GM12878 (cell line): ENCODE data around the gene UVRAG. TPM values are rescaled to one million over a fixed set of nuclear protein-coding genes. Genes with fewer than 3 reads are reported as not detected.

ENCODE experiments used
- ATAC-seq: fragments of 200-7000 bp; cut with Tn5 transposase; 3 replicates; pipeline ENCODE4 v1.9.1; 2020; ENCODE audit warnings: mild to moderate bottlenecking, moderate library complexity
- BruUV-seq: library from RNA; stranded (reverse); fragments of 400-500 nt; replicated peaks from 2 replicates; lab custom pipeline; 2021; lab: Mats Ljungman, UMichigan
- CTCF ChIA-PET: fragments of 300-600 bp; sonication (Branson Sonifier 250); formaldehyde crosslinking; extraction: SDS; loops from one replicate; lab custom pipeline; 2021; ENCODE audit warnings: inconsistent platforms; lab: Yijun Ruan, JAX
- POLR2A ChIA-PET: fragments of 350-600 bp; formaldehyde crosslinking; extraction: SDS; loops from one replicate; lab custom pipeline; 2021; ENCODE audit warnings: inconsistent platforms; lab: Charles Lee
- RAD21 ChIA-PET: fragments of 300-600 bp; sonication (Branson Sonifier 250); formaldehyde crosslinking; loops from one replicate; lab custom pipeline; 2023; ENCODE audit warnings: antibody characterized with exemption; ENCODE audit not compliant: unreplicated experiment; lab: Charles Lee
- SMC1A ChIA-PET: fragments of 300-600 bp; sonication (Branson Sonifier 250); formaldehyde crosslinking; loops from one replicate; lab custom pipeline; 2023; ENCODE audit not compliant: unreplicated experiment, uncharacterized antibody; lab: Charles Lee
- DNase-seq: peaks from one replicate; pipeline ENCODE4 v3.0.0-alpha.2; 2011; ENCODE audit warnings: low read depth, low spot score
- FAIRE-seq: peaks from 3 replicates; lab custom pipeline; 2011; peaks lifted over from hg19 to GRCh38; lab: Jason Lieb, UNC
- H2AFZ ChIP-seq: 2 replicates; pipeline ENCODE4 v1.6.0; 2011; ENCODE audit warnings: low read depth, low read length, control low read depth; ENCODE audit not compliant: control insufficient read depth
- H3K27ac ChIP-seq: 2 replicates; pipeline ENCODE4 v1.5.1; 2011; ENCODE audit warnings: control low read depth; ENCODE audit not compliant: control insufficient read depth, insufficient read depth
- H3K27me3 ChIP-seq, 2 experiments: replicated peaks in 1 of 2; 2 replicates each; pipeline versions ENCODE4 v1.6.0 to v1.6.1; 2011; ENCODE audit warnings: low read length in 1 of 2; ENCODE audit not compliant: control insufficient read depth in 2 of 2, insufficient read depth in 2 of 2
- H3K36me3 ChIP-seq, 2 experiments: 2 replicates each; pipeline ENCODE4 v1.5.1; 2011; ENCODE audit warnings: low read length in 1 of 2; ENCODE audit not compliant: control insufficient read depth in 2 of 2, insufficient read depth in 2 of 2
- H3K4me1 ChIP-seq: 2 replicates; pipeline ENCODE4 v1.6.1; 2011; ENCODE audit warnings: mild to moderate bottlenecking, low read length, moderate library complexity, mixed read lengths; ENCODE audit not compliant: control insufficient read depth, insufficient read depth
- H3K4me2 ChIP-seq: 2 replicates; pipeline ENCODE4 v1.6.0; 2011; ENCODE audit warnings: control low read depth; ENCODE audit not compliant: control insufficient read depth, insufficient read depth
- H3K4me3 ChIP-seq: fragments of 200-600 bp; sonication (generic); 2 replicates; pipeline ENCODE4 v1.5.1; 2016
- H3K79me2 ChIP-seq: 2 replicates; pipeline ENCODE4 v1.6.0; 2011; ENCODE audit warnings: low read length; ENCODE audit not compliant: control insufficient read depth, insufficient read depth
- H3K9ac ChIP-seq: 2 replicates; pipeline ENCODE4 v1.8.0; 2011; ENCODE audit warnings: low read length, control low read depth, mixed read lengths; ENCODE audit not compliant: control insufficient read depth, insufficient read depth
- H3K9me3 ChIP-seq: replicated peaks from 3 replicates; pipeline ENCODE4 v1.5.1; 2011; ENCODE audit warnings: mild to moderate bottlenecking, low read length; ENCODE audit not compliant: control insufficient read depth, insufficient read depth
- H4K20me1 ChIP-seq: 2 replicates; pipeline ENCODE4 v1.6.0; 2011; ENCODE audit not compliant: control insufficient read depth, insufficient read depth
- CHD4 ChIP-seq: fragments of 200-600 bp; sonication (generic); IDR thresholded peaks from 2 replicates; pipeline ENCODE4 v1.6.1; 2016; ENCODE audit warnings: mild to moderate bottlenecking
- CREM ChIP-seq: IDR thresholded peaks from 2 replicates; pipeline ENCODE4 v1.6.1; 2014; ENCODE audit warnings: antibody characterized with exemption, low read depth
- FOXM1 ChIP-seq: IDR thresholded peaks from 2 replicates; pipeline ENCODE4 v1.6.1; 2012; ENCODE audit warnings: low read depth, mild to moderate bottlenecking, inconsistent platforms, low read length, moderate library complexity
- JUNB ChIP-seq: IDR thresholded peaks from 2 replicates; pipeline ENCODE4 v1.6.1; 2016; ENCODE audit warnings: antibody characterized with exemption, mild to moderate bottlenecking
- MEF2A ChIP-seq: IDR thresholded peaks from 2 replicates; pipeline ENCODE4 v1.6.1; 2011; ENCODE audit warnings: low read depth, mild to moderate bottlenecking, low read length, moderate library complexity; ENCODE audit not compliant: insufficient read depth
- MEF2B ChIP-seq: fragments of 450-650 bp; IDR thresholded peaks from 2 replicates; pipeline ENCODE4 v1.6.1; 2018; ENCODE audit warnings: mild to moderate bottlenecking, moderate library complexity; ENCODE audit not compliant: partially characterized antibody, poor library complexity, severe bottlenecking
- PKNOX1 ChIP-seq: fragments of 450-650 bp; IDR thresholded peaks from 2 replicates; pipeline ENCODE4 v1.6.1; 2016; ENCODE audit warnings: mild to moderate bottlenecking
- POLR2A ChIP-seq: IDR thresholded peaks from 2 replicates; pipeline ENCODE4 v1.6.1; 2011; ENCODE audit warnings: low read depth, mild to moderate bottlenecking, low read length
- SIX5 ChIP-seq: IDR thresholded peaks from 2 replicates; pipeline ENCODE4 v1.6.1; 2011; ENCODE audit warnings: mild to moderate bottlenecking, low read depth, low read length, moderate library complexity; ENCODE audit not compliant: severe bottlenecking
- TCF7 ChIP-seq: IDR thresholded peaks from 2 replicates; pipeline ENCODE4 v1.6.1; 2014; ENCODE audit warnings: antibody characterized with exemption, borderline replicate concordance
- WGBS: methylation state at CpG from one replicate; pipeline ENCODE4 v1.1.6; 2016; ENCODE audit warnings: low lambda C conversion rate; ENCODE audit not compliant: insufficient replicate concordance, insufficient coverage; ENCODE audit errors: missing lambda C conversion rate; 5-methylcytosine and 5-hydroxymethylcytosine counted together
- in situ Hi-C: fragments of 300-500 bp; cut with MboI; formaldehyde crosslinking; loops from 9 replicates; pipeline ENCODE4 v1.14.3; 2018; ENCODE audit warnings: mixed read lengths
- intact Hi-C: fragments of 100-400 bp; cut with micrococcal nuclease; formaldehyde crosslinking; loops from one replicate; pipeline ENCODE4 v1.14.2; 2022; ENCODE audit not compliant: unreplicated experiment
- polyA plus RNA-seq, 11 experiments: library from polyadenylated mRNA; depleted of rRNA in 4 of 11; unstranded in 6 of 11; stranded (reverse) in 5 of 11; fragments of >200 nt; fragmentation: Nextera tagmentation in 4 of 11; fragmentation: Illumina TruSeq in 1 of 11; extraction: Ambion mirVana in 4 of 11; extraction: Trizol in 1 of 11; gene quantifications; 1 replicate in 1 of 11; 2 replicates in 10 of 11; pipeline versions ENCODE4 v1.2.1 to v1.2.3, GENCODE V29; 2011 to 2016; ENCODE audit warnings: inconsistent platforms in 2 of 11, missing spikeins in 2 of 11, low read depth in 1 of 11
- total RNA-seq, 4 experiments: library from RNA; depleted of rRNA in 3 of 4; stranded (reverse); fragments of >200 nt in 3 of 4; fragmentation: Illumina TruSeq in 1 of 4; extraction: Trizol in 1 of 4; gene quantifications; 2 replicates each; pipeline versions ENCODE4 v1.2.1 to v1.2.3, GENCODE V29; 2013 to 2021
- TF ChIP-seq, protein P1 (sequence below): IDR thresholded peaks from 2 replicates; pipeline ENCODE4 v1.6.1; 2011; ENCODE audit warnings: borderline replicate concordance, low read depth, mild to moderate bottlenecking, moderate library complexity, low read length; ENCODE audit not compliant: insufficient read depth, poor library complexity, severe bottlenecking

Gene UVRAG
- total and polyA plus RNA-seq, 10 of the 15 experiments (the other 5 are each of a cell fraction or from before 2014, with no cell fraction given): 7.0 to 43.4 (median 37.0) TPM

DNA sequence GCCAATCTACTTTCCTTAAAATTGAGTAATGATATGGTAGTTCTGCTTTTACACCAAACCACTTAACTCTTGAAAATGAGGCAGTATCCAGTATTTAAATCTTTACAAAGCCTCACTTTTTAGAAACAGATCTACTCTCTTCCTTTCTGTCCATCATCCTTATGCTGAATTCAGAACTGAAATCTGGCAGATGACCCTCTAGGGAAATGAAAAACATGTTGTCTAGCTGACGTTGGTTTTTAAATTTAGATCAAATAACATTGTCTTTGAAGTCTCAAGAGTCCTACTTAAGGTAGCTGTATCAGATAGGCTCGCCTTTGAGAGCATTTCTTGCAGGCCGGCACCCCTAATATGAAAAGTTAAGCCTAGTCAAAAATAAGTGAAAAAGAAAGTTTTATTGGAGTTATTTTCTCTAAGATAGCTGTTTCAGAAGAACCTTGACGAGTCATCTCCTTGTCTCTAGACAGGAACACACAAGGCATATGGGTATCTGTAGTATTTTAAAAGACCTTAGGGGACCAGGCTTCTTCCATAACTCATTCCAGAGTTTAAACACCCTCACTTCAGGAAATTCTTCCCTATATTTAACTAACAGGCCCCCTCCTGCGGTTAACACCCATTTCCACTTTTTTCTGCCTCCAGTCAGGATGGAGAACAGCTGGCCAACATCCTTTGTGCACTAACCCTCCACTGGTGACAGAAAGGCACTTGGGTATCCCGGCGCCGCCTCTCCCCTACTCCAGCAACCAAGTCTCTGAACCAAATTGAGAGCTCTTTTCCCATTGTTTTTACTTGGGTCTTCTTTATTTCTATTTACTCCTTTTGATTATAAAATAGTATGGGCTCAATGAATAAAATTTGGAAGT lies 310.1 kb downstream of the UVRAG start:
- H3K4me3 ChIP-seq: no peak overlapping the region
- H3K27me3 ChIP-seq: no peaks in the 10 kb centered on the region
- 67% methylated on average over 8 of the region's 8 CpGs for WGBS
- in situ Hi-C loops (no loop called here), intact Hi-C loops (no loop called here)
- H3K4me1 ChIP-seq: no peaks in the 10 kb centered on the region
- peak; percentile 30 for DNase-seq
- SMC1A ChIA-PET: interaction anchor here (0.8 to 2.5 kb wide), 8 partner anchors 8 to 229 kb away, joined by 3 to 11 read pairs (median 4); no protein-coding TSS in a partner anchor
- H3K9me3 ChIP-seq: no peaks in the 10 kb centered on the region
- H3K9ac ChIP-seq: no peak overlapping the region
- H4K20me1 ChIP-seq: no peaks in the 10 kb centered on the region
- TSS peak; percentile 5 for BruUV-seq
- TF ChIP-seq MEF2A (0 out of 2 replicates have a peak, but pooled peaks have one; percentile 31), POLR2A (no peak), MEF2B (peak; percentile 73), TCF7 (peak; percentile 57; the same call in 1 of the 2 replicates), JUNB (peak; percentile 25; the same call in 1 of the 2 replicates), CHD4 (no peak), CREM (no peak), FOXM1 (0 out of 2 replicates have a peak, but pooled peaks have one; percentile 23), PKNOX1 (peak; percentile 86), SIX5 (no peak)
- TF ChIP-seq, protein P1, sequence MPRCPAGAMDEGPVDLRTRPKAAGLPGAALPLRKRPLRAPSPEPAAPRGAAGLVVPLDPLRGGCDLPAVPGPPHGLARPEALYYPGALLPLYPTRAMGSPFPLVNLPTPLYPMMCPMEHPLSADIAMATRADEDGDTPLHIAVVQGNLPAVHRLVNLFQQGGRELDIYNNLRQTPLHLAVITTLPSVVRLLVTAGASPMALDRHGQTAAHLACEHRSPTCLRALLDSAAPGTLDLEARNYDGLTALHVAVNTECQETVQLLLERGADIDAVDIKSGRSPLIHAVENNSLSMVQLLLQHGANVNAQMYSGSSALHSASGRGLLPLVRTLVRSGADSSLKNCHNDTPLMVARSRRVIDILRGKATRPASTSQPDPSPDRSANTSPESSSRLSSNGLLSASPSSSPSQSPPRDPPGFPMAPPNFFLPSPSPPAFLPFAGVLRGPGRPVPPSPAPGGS: no peak
- TF ChIP-seq, all 136 proteins: peak for 6
- FAIRE-seq: no peak
- no peaks in the 10 kb centered on the region for H3K79me2 ChIP-seq
- ATAC-seq: peak; percentile 70
- ChIA-PET RAD21 (no interaction called here), POLR2A (interaction anchor here (0.6 kb wide), 3 partner anchors 8 to 887 kb away, joined by 3 to 4 read pairs (median 3); no protein-coding TSS in a partner anchor), CTCF (interaction anchor here (0.7 to 3.2 kb wide), 8 partner anchors 10 to 506 kb away, joined by 3 to 12 read pairs (median 4); no protein-coding TSS in a partner anchor)
- H3K36me3 ChIP-seq: peaks cover 0 to 14% of the 10 kb centered on the region in 2 experiments; a peak in 1 of 4 replicates
- H3K27ac ChIP-seq: no peak overlapping the region; the same call in 1 of the 2 replicates
- no peak overlapping the region for H3K4me2 ChIP-seq
- H2AFZ ChIP-seq: no peak overlapping the region
